Panc1 (cell line): ENCODE results near the gene CDCA7L. TPM values are rescaled to one million over a fixed set of nuclear protein-coding genes. Genes with fewer than 3 reads are reported as not detected.

ENCODE experiments used
- ATAC-seq: fragments of 200-7000 bp; cut with Tn5 transposase; 2 replicates; pipeline ENCODE4 v1.9.1; 2020; ENCODE audit warnings: mild to moderate bottlenecking, moderate library complexity
- BruUV-seq: library from RNA; stranded (reverse); fragments of 400-500 nt; replicated peaks from 2 replicates; lab custom pipeline; 2021; lab: Mats Ljungman, UMichigan
- CTCF ChIA-PET: fragments of 300-600 bp; sonication (Branson Sonifier 250); formaldehyde crosslinking; loops from one replicate; lab custom pipeline; 2022; ENCODE audit warnings: antibody characterized with exemption; lab: Charles Lee
- POLR2A ChIA-PET: fragments of 300-600 bp; sonication (Branson Sonifier 250); formaldehyde crosslinking; loops from one replicate; lab custom pipeline; 2022; ENCODE audit warnings: antibody characterized with exemption; lab: Charles Lee
- DNase-seq: peaks from one replicate; pipeline ENCODE4 v3.0.0-alpha.2; 2010; ENCODE audit warnings: low read depth, low spot score
- H3K27ac ChIP-seq: 2 replicates; pipeline ENCODE4 v1.5.1; 2011; ENCODE audit warnings: mild to moderate bottlenecking, low read length, inconsistent platforms
- H3K27me3 ChIP-seq: fragments of 200-500 bp; sonication (Bioruptor generic); 2 replicates; pipeline ENCODE4 v1.6.0; 2014; ENCODE audit warnings: low read length, inconsistent platforms; ENCODE audit not compliant: control insufficient read depth, insufficient read depth
- H3K36me3 ChIP-seq: fragments of 200-500 bp; sonication (Bioruptor generic); 2 replicates; pipeline ENCODE4 v1.5.1; 2014; ENCODE audit warnings: inconsistent platforms, mild to moderate bottlenecking, low read length, moderate library complexity; ENCODE audit not compliant: control insufficient read depth, insufficient read depth
- H3K4me1 ChIP-seq: 2 replicates; pipeline ENCODE4 v1.5.1; 2011; ENCODE audit warnings: inconsistent platforms, mild to moderate bottlenecking, low read length, moderate library complexity; ENCODE audit not compliant: control insufficient read depth, insufficient read depth
- H3K4me3 ChIP-seq, 2 experiments: 2 replicates each; pipeline ENCODE4 v1.5.1; 2011 to 2012; ENCODE audit warnings: low read depth in 2 of 2, low read length in 2 of 2, mild to moderate bottlenecking in 2 of 2, inconsistent platforms in 1 of 2, moderate library complexity in 1 of 2
- H3K9me3 ChIP-seq: fragments of 200-500 bp; sonication (Bioruptor generic); 2 replicates; pipeline ENCODE4 v1.5.1; 2014; ENCODE audit warnings: low read depth, mild to moderate bottlenecking, inconsistent platforms, low read length, moderate library complexity; ENCODE audit not compliant: control insufficient read depth, insufficient read depth
- CTCF ChIP-seq: fragments of 450-650 bp; IDR thresholded peaks from 2 replicates; pipeline ENCODE4 v1.5.1; 2017; ENCODE audit warnings: mild to moderate bottlenecking
- POLR2AphosphoS5 ChIP-seq: IDR thresholded peaks from 2 replicates; pipeline ENCODE4 v1.6.1; 2012; ENCODE audit warnings: mild to moderate bottlenecking, low read depth, low read length, moderate library complexity
- SIN3A ChIP-seq: IDR thresholded peaks from 2 replicates; pipeline ENCODE4 v1.6.1; 2012; ENCODE audit warnings: low read depth, mild to moderate bottlenecking, low read length, moderate library complexity, borderline replicate concordance; ENCODE audit not compliant: insufficient read depth
- TCF7L2 ChIP-seq: IDR thresholded peaks from 2 replicates; pipeline ENCODE4 v1.6.1; 2011; ENCODE audit warnings: mild to moderate bottlenecking, low read depth, low read length, inconsistent platforms
- in situ Hi-C: cut with HindIII; loops from 2 replicates; pipeline ENCODE4 v1.10.0; 2016; ENCODE audit warnings: low sequenced_read_pairs, low pct_unique_long_range_greater_than_20kb
- intact Hi-C: fragments of 100-400 bp; cut with micrococcal nuclease; formaldehyde crosslinking; loops from one replicate; pipeline ENCODE4 v1.10.0; 2022; ENCODE audit not compliant: unreplicated experiment
- total RNA-seq: library from RNA; stranded (reverse); gene quantifications from one replicate; pipeline ENCODE4 v1.2.1, GENCODE V29; 2021; ENCODE audit not compliant: unreplicated experiment
- TF ChIP-seq, protein P1 (sequence below), 2 experiments: IDR thresholded peaks; 2 replicates each; pipeline ENCODE4 v1.6.1; 2011 to 2012; ENCODE audit warnings: low read depth in 2 of 2, control low read depth in 1 of 2, low read length in 1 of 2, mild to moderate bottlenecking in 1 of 2, moderate library complexity in 1 of 2; ENCODE audit not compliant: insufficient read depth in 1 of 2

CDCA7L gene
- total RNA-seq, 1 experiment from 2014 or later: 46.1 TPM

GRCh38 chr7:21972397-21972784, 26.7 kb upstream of the CDCA7L start:
- ChIA-PET POLR2A (no interaction called here), CTCF (no interaction called here)
- intact Hi-C loops: no loop called here
- in situ Hi-C loops: no loop called here
- no peaks in the 10 kb centered on the region for H3K4me1 ChIP-seq
- H3K27ac ChIP-seq: no peak overlapping the region
- no peak for ATAC-seq
- H3K9me3 ChIP-seq: no peaks in the 10 kb centered on the region
- no peak overlapping the region for H3K4me3 ChIP-seq
- no peaks in the 10 kb centered on the region for H3K27me3 ChIP-seq
- TF ChIP-seq POLR2AphosphoS5 (no peak), CTCF (no peak), SIN3A (no peak), TCF7L2 (no peak)
- TF ChIP-seq, protein P1, sequence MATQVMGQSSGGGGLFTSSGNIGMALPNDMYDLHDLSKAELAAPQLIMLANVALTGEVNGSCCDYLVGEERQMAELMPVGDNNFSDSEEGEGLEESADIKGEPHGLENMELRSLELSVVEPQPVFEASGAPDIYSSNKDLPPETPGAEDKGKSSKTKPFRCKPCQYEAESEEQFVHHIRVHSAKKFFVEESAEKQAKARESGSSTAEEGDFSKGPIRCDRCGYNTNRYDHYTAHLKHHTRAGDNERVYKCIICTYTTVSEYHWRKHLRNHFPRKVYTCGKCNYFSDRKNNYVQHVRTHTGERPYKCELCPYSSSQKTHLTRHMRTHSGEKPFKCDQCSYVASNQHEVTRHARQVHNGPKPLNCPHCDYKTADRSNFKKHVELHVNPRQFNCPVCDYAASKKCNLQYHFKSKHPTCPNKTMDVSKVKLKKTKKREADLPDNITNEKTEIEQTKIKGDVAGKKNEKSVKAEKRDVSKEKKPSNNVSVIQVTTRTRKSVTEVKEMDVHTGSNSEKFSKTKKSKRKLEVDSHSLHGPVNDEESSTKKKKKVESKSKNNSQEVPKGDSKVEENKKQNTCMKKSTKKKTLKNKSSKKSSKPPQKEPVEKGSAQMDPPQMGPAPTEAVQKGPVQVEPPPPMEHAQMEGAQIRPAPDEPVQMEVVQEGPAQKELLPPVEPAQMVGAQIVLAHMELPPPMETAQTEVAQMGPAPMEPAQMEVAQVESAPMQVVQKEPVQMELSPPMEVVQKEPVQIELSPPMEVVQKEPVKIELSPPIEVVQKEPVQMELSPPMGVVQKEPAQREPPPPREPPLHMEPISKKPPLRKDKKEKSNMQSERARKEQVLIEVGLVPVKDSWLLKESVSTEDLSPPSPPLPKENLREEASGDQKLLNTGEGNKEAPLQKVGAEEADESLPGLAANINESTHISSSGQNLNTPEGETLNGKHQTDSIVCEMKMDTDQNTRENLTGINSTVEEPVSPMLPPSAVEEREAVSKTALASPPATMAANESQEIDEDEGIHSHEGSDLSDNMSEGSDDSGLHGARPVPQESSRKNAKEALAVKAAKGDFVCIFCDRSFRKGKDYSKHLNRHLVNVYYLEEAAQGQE (IDR thresholded peaks at IDR 0.05; ENCODE audit: insufficient read depth in 1 of 2, low read depth in 2 of 2, low read length in 1 of 2): no peak
- H3K36me3 ChIP-seq: no peaks in the 10 kb centered on the region
- no TSS peak for BruUV-seq
- no peak for DNase-seq

DNA sequence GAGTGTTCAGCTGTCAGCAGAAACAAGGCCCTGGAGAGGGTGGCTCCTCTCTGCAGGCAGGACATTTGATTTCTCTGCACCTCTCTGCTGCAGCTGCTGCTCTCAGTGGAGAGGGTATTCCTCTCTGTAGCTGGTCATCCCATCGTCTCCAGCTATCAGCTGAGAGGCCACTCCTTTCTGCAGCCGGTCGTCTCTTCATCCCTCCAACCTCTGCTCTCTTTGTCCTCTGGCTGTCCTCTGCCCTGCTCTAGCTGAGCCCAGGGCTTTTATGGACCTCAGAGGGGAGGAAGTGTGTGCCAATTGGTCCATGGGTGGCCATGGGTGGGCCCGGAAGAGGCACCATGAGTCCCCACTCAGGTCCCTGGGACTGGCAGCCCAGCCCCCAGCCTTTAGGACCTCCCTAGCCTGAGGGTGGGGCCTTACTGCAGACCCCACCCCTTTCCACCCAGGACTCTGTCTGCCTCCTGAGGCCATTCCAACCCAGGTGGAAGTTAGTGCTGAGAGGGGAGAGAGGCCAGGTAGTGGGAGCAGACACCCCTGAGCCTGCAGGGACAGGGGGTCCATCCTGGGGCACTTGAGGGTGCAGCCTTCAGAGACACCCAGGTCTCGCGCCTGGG, 26.2 kb upstream of the CDCA7L start:
- Histone ChIP-seq H3K36me3 (no peaks in the 10 kb centered on the region), H3K4me3 (no peak overlapping the region), H3K9me3 (no peaks in the 10 kb centered on the region), H3K4me1 (no peaks in the 10 kb centered on the region), H3K27ac (no peak overlapping the region), H3K27me3 (no peaks in the 10 kb centered on the region)
- intact Hi-C loops: no loop called here
- no TSS peak for BruUV-seq
- TF ChIP-seq, protein P1 (IDR thresholded peaks at IDR 0.05; ENCODE audit: insufficient read depth in 1 of 2, low read depth in 2 of 2, low read length in 1 of 2): no peak
- TF ChIP-seq SIN3A: no peak
- TF ChIP-seq POLR2AphosphoS5: no peak
- ChIA-PET CTCF (no interaction called here), POLR2A (no interaction called here)
- in situ Hi-C loops: no loop called here
- DNase-seq (no peak), ATAC-seq (no peak)
